Stimulated activated CD8-positive, alpha-beta memory T cell treated with anti-CD3 and anti-CD28 coated beads, Interleukin-12 subunit alpha, Interleukin-12 subunit beta, amount 100 ng/mL, for 24 hours (primary cell): ENCODE results near the gene CRYBA2.

Source experiments
- DNase-seq: peaks from one replicate; pipeline ENCODE4 v3.0.0-alpha.2; 2020; ENCODE audit errors: extremely low read depth

CRYBA2 gene

GRCh38 chr2:218956039-218956438, 37.2 kb downstream of the CRYBA2 start:
- DNase-seq, result no peak

- no peak for DNase-seq
Measured at GRCh38 chr2:218954541-218955300, 38.5 kb downstream of the CRYBA2 start.

DNA sequence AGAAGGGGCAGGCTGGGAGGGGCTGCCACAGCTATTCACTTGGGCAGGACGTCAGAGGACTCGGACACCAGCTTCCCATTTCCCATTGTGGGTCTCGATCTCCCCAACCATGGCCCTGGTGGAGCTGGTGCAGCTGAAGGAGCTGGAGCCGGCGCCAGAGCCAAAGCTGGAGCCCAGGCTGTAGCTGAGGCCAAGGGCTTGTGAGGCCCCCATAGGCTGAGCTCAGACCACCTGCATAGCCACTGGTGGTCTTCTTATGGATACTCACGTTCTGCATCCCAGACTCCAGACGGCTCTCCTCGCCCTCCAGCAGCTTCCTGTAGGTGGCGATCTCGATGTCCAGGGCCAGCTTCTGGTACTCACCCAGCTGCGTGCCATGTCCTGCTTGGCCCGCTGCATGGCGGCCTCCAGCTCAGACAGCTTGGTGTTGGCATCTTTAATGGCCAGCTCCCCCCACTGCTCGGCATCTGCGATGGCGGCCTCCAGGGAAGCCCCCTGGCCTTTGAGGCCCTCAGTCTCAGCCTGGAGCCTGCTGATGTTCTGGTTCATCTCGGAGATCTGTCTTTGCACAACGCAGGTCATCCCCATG, 39.8 kb downstream of the CRYBA2 start:
- DNase-seq, result no peak

DNA sequence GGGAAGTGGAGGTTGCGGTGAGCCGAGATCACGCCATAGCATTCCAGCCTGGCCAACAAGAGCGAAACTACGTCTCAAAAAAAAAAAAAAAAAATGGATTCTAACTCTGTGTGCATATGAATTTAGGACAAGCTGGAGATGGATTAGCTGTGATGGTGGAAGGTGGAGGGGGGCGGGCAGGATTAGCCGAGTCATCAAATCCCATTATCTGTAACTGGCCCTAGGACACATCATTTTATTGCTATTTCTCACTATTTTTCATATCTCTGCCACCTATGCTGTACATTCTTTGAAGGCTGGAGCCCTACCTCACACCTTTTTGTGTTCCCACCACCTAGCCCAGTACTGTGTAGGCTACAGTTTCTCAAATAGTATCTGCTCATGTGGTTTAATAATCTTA, 41.1 kb downstream of the CRYBA2 start:
- DNase-seq, result no peak

DNA sequence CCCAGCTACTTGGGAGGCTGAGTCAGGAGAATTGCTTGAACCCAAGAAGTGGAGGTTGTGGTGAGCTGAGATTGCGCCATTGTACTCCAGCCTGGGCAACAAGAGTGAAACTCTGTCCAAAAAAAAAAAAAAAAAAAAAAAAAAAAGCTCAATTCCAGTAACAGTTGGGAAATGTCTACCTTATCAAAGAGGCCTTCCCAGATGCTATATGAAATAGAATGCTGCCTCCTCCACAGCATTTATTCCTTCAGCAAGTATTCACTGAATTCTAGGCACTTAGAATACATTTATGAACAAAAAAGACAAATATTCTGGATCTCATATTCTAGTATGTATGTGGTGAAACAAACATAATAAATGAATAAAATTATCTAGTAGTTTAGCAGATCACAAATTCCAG, 46.6 kb downstream of the CRYBA2 start:
- DNase-seq, result no peak

GRCh38 chr2:218944759-218945404, 48.3 kb downstream of the CRYBA2 start:
- no peak for DNase-seq
